Caco-2 (cell line): ENCODE data around the gene CFAP92. TPM values are rescaled to one million over a fixed set of nuclear protein-coding genes. Genes with fewer than 3 reads are reported as not detected.

Source experiments
- BruUV-seq: library from RNA; stranded (reverse); fragments of 400-500 nt; replicated peaks from 2 replicates; lab custom pipeline; 2021; lab: Mats Ljungman, UMichigan
- CTCF ChIA-PET: fragments of 300-600 bp; sonication (Branson Sonifier 250); formaldehyde crosslinking; loops from one replicate; lab custom pipeline; 2022; ENCODE audit warnings: antibody characterized with exemption; lab: Charles Lee
- POLR2A ChIA-PET: fragments of 300-600 bp; sonication (Branson Sonifier 250); formaldehyde crosslinking; loops from one replicate; lab custom pipeline; 2022; ENCODE audit warnings: antibody characterized with exemption; lab: Charles Lee
- DNase-seq, 2 experiments: peaks; one replicate each; pipeline versions ENCODE4 v3.0.0 to v3.0.0-alpha.2; 2020 to 2022
- H3K27me3 ChIP-seq: replicated peaks from 2 replicates; pipeline ENCODE4 v1.6.0; 2011; ENCODE audit warnings: low read length; ENCODE audit not compliant: control insufficient read depth, insufficient read depth
- H3K36me3 ChIP-seq: 2 replicates; pipeline ENCODE4 v1.5.1; 2011; ENCODE audit warnings: low read length; ENCODE audit not compliant: control insufficient read depth, insufficient read depth
- H3K4me1 ChIP-seq: fragments of 250-450 bp; sonication (Bioruptor Pico); 2 replicates; pipeline ENCODE4 v1.5.1; 2020; ENCODE audit warnings: mild to moderate bottlenecking
- H3K4me3 ChIP-seq: 2 replicates; pipeline ENCODE4 v1.5.1; 2011; ENCODE audit warnings: low read depth, mild to moderate bottlenecking, control low read depth, low read length
- H3K9me3 ChIP-seq: fragments of 250-450 bp; sonication (Bioruptor Pico); 2 replicates; pipeline ENCODE4 v1.5.1; 2020; ENCODE audit warnings: mild to moderate bottlenecking, moderate library complexity
- H3K27ac Mint-ChIP-seq: one replicate; pipeline ENCODE4 v1.8.0; 2022; ENCODE audit warnings: mixed read lengths; ENCODE audit not compliant: unreplicated experiment
- H3K27me3 Mint-ChIP-seq: one replicate; pipeline ENCODE4 v1.8.0; 2022; ENCODE audit warnings: mixed read lengths; ENCODE audit not compliant: insufficient read depth, unreplicated experiment
- H3K36me3 Mint-ChIP-seq: one replicate; pipeline ENCODE4 v1.8.0; 2022; ENCODE audit warnings: mild to moderate bottlenecking, mixed read lengths; ENCODE audit not compliant: insufficient read depth, unreplicated experiment
- H3K4me1 Mint-ChIP-seq: one replicate; pipeline ENCODE4 v1.8.0; 2022; ENCODE audit warnings: low read depth, mixed read lengths; ENCODE audit not compliant: unreplicated experiment
- H3K4me3 Mint-ChIP-seq: one replicate; pipeline ENCODE4 v1.8.0; 2022; ENCODE audit warnings: mild to moderate bottlenecking, moderate library complexity, mixed read lengths; ENCODE audit not compliant: unreplicated experiment
- H3K9me3 Mint-ChIP-seq: one replicate; pipeline ENCODE4 v1.8.0; 2022; ENCODE audit warnings: mixed read lengths; ENCODE audit not compliant: unreplicated experiment
- CTCF ChIP-seq, 2 experiments: fragments of 200-600 bp in 1 of 2; IDR thresholded peaks; 1 replicate in 1 of 2; 2 replicates in 1 of 2; pipeline versions ENCODE4 v1.5.1 to v1.8.0; 2011 to 2022; ENCODE audit warnings: antibody characterized with exemption in 1 of 2, control low read depth in 1 of 2, inconsistent platforms in 1 of 2, low read depth in 1 of 2, low read length in 1 of 2, mild to moderate bottlenecking in 1 of 2, moderate library complexity in 1 of 2; ENCODE audit not compliant: insufficient read depth in 1 of 2, severe bottlenecking in 1 of 2, unreplicated experiment in 1 of 2
- intact Hi-C: fragments of 100-400 bp; cut with micrococcal nuclease; formaldehyde crosslinking; loops from one replicate; pipeline ENCODE4 v1.10.0; 2022; ENCODE audit not compliant: unreplicated experiment
- total RNA-seq: library from RNA; stranded (reverse); gene quantifications from 2 replicates; pipeline ENCODE4 v1.2.3, GENCODE V29; 2022

Gene CFAP92
- total RNA-seq, 1 experiment from 2014 or later: 5.9 TPM

DNA sequence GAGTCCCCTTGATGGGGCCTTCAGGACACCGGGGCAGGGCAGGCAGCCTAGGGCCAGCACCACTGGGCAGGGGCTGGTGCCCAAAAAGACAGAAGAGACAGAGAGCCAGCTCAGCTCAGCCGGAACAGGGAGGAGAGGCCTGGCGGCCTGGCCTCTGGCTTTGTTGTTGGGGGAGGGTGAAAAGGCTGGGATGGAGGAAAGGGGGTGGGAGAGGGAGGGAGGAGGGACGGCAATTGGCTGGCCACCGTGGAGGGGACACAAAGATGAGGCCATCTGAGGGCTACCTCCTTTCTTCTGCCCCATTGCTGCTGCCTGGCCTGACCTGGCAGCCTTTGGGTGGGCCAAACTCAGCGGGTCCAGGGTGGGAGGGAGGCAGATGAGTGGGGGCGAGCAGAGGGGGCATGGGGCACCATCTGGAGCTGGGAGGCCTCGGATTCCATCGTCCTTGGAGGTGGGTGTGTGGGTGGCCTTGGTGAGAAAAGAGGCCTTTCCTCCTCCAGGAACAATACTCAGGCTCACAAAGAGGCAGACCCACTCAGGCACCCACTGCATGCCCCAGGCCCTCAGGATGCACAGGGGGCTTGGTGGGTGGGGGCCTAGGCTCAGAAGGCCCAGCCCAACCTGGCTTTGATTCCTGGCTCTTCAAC, 16.6 kb upstream of the CFAP92 start:
- intact Hi-C loops: loop anchor here (2.0 kb wide), 1 partner anchor 16 kb away; no protein-coding TSS in a partner anchor

GRCh38 chr3:129009266-129009665, 15.4 kb upstream of the CFAP92 start:
- CTCF ChIA-PET: no interaction called here
- no peaks in the 10 kb centered on the region for H3K4me1 ChIP-seq
- no peaks in the 10 kb centered on the region for H3K9me3 ChIP-seq
- H3K4me3 ChIP-seq: no peak overlapping the region
- H3K36me3 Mint-ChIP-seq: no peaks in the 10 kb centered on the region
- TF ChIP-seq CTCF (IDR thresholded peaks at IDR 0.05; ENCODE audit: insufficient read depth in 1 of 2, low read depth in 1 of 2, low read length in 1 of 2, severe bottlenecking in 1 of 2, unreplicated experiment in 1 of 2): no peak
- no peaks in the 10 kb centered on the region for H3K27me3 Mint-ChIP-seq
- BruUV-seq: no TSS peak
- intact Hi-C loops: no loop called here
- H3K4me1 Mint-ChIP-seq: peaks cover 15% of the 10 kb centered on the region
- no peaks in the 10 kb centered on the region for H3K27me3 ChIP-seq
- POLR2A ChIA-PET: interaction anchor here (1.0 kb wide), 1 partner anchor 15 kb away, joined by 3 read pairs; the partner anchor contains the start of gene CFAP92
- no peaks in the 10 kb centered on the region for H3K36me3 ChIP-seq
- H3K9me3 Mint-ChIP-seq: no peaks in the 10 kb centered on the region
- no peak for DNase-seq
- H3K4me3 Mint-ChIP-seq: no peak overlapping the region
- no peak overlapping the region for H3K27ac Mint-ChIP-seq

More for the DNA sequence above, 16.6 kb upstream of the CFAP92 start:
- Histone ChIP-seq H3K4me1 (no peaks in the 10 kb centered on the region), H3K4me3 (no peak overlapping the region), H3K9me3 (no peaks in the 10 kb centered on the region), H3K36me3 (no peaks in the 10 kb centered on the region), H3K27me3 (no peaks in the 10 kb centered on the region)
- peaks cover 8% of the 10 kb centered on the region for H3K4me1 Mint-ChIP-seq
- BruUV-seq: no TSS peak
- ChIA-PET CTCF (no interaction called here), POLR2A (no interaction called here)
- no peaks in the 10 kb centered on the region for H3K9me3 Mint-ChIP-seq
- no peak overlapping the region for H3K27ac Mint-ChIP-seq
- DNase-seq: no peak
- H3K36me3 Mint-ChIP-seq: no peaks in the 10 kb centered on the region
- TF ChIP-seq CTCF (IDR thresholded peaks at IDR 0.05; ENCODE audit: insufficient read depth in 1 of 2, low read depth in 1 of 2, low read length in 1 of 2, severe bottlenecking in 1 of 2, unreplicated experiment in 1 of 2): no peak
- H3K4me3 Mint-ChIP-seq: no peak overlapping the region
- H3K27me3 Mint-ChIP-seq: no peaks in the 10 kb centered on the region

GRCh38 chr3:129007792-129008191, 13.9 kb upstream of the CFAP92 start:
- H3K36me3 Mint-ChIP-seq: peaks cover 6% of the 10 kb centered on the region
- intact Hi-C loops: no loop called here
- ChIA-PET POLR2A (no interaction called here), CTCF (interaction anchor here (1.2 kb wide), 1 partner anchor 19 kb away, joined by 3 read pairs; no protein-coding TSS in a partner anchor)
- BruUV-seq: no TSS peak
- Histone ChIP-seq H3K36me3 (no peaks in the 10 kb centered on the region), H3K9me3 (no peaks in the 10 kb centered on the region), H3K4me3 (no peak overlapping the region), H3K4me1 (no peaks in the 10 kb centered on the region), H3K27me3 (no peaks in the 10 kb centered on the region)
- H3K27ac Mint-ChIP-seq: no peak overlapping the region
- no peak for DNase-seq
- no peak for TF ChIP-seq CTCF (IDR thresholded peaks at IDR 0.05; ENCODE audit: insufficient read depth in 1 of 2, low read depth in 1 of 2, low read length in 1 of 2, severe bottlenecking in 1 of 2, unreplicated experiment in 1 of 2)
- H3K9me3 Mint-ChIP-seq: no peaks in the 10 kb centered on the region
- H3K27me3 Mint-ChIP-seq: no peaks in the 10 kb centered on the region
- peaks cover 15% of the 10 kb centered on the region for H3K4me1 Mint-ChIP-seq
- no peak overlapping the region for H3K4me3 Mint-ChIP-seq
